ENCODE measurements around the gene FITM1.

DNA sequence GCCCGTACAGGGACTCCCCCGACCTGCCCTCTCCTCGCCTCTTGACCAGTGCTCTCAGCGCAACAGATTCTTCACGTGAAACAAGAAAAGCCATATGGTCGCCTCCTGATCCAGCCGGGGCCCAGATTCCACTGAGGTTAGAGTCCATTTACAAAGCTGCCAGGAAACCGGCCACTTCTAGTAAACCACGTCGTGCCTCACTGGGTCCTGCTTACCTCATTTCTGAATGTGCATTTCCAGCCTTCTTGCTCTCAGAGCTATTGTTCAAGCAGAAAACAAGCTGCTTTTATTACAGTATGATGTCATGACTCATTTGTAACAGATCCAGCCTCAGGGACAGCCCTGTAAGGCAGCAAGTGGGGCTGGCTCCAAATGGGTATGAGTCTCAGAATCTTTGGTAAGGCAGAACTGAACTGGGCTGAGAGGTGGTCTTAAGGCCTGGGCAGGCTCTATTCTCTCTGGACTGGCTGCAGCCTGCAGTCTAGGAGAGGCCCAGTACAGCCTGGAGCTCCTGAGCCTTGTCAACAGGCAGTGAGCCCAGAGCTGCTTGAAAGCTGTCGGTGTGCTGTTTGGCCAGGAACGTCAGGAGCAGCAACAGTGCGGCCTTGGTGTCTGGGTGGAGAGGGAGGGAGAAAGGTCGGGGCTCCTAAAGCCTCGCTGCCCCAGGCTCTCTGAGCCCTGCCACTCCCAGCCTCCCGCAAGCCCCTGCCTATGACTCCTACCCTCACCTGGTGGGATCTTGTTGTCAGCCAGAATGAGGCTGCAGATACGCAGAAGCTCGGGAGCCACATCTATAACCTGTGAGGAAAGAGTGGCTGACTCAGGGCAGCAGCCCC is 49.7 kb downstream of the FITM1 start:
- TF ChIP-seq, protein P1, sequence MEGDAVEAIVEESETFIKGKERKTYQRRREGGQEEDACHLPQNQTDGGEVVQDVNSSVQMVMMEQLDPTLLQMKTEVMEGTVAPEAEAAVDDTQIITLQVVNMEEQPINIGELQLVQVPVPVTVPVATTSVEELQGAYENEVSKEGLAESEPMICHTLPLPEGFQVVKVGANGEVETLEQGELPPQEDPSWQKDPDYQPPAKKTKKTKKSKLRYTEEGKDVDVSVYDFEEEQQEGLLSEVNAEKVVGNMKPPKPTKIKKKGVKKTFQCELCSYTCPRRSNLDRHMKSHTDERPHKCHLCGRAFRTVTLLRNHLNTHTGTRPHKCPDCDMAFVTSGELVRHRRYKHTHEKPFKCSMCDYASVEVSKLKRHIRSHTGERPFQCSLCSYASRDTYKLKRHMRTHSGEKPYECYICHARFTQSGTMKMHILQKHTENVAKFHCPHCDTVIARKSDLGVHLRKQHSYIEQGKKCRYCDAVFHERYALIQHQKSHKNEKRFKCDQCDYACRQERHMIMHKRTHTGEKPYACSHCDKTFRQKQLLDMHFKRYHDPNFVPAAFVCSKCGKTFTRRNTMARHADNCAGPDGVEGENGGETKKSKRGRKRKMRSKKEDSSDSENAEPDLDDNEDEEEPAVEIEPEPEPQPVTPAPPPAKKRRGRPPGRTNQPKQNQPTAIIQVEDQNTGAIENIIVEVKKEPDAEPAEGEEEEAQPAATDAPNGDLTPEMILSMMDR (conservative IDR thresholded peaks at IDR 0.05; ENCODE audit: low read depth, low read length), result no peak
- TF ChIP-seq EZH2 (IDR thresholded peaks at IDR 0.05; ENCODE audit: low read length, unreplicated experiment) (no peak), EZH2phosphoT487 (IDR thresholded peaks at IDR 0.05; ENCODE audit: borderline replicate concordance, low read length) (no peak)

All from PC-3 (cell line).